ENCODE measurements around the gene JAK1. TPM values are rescaled to one million over a fixed set of nuclear protein-coding genes. Genes with fewer than 3 reads are reported as not detected.

JAK1 gene
- total and polyA plus RNA-seq, 2 of the 8 experiments (the other 6 are each of a cell fraction or from before 2014, with no cell fraction given): 7.8 to 24.5 TPM

DNA sequence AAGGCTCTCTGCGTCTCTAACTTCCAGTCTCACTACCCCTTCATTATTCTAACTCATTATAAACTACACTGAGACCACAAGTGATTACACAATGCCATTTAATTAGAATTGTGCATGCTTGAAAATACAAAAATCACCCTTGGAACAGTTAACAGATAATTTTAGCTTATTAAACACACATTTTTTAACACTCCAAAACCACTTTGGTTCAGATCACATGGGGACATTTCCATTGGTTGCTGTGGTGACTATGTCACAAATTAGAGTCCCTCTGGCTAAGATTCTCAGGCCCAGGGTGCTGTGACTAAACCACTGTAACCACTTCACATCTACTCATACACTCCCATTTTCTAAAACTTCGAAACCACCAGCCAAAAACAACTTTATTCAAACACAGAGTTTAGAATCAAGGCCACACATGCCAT, 43.0 kb downstream of the JAK1 start:
- Histone ChIP-seq H2AFZ (ENCODE audit: low read length) (no peak overlapping the region), H4K5ac (ENCODE audit: insufficient read length, low read depth, low read length) (no peak overlapping the region), H3K27ac (ENCODE audit: low read depth, low read length) (no peak overlapping the region), H3K4me1 (replicated peaks in 1 of 4; ENCODE audit: control insufficient read depth in 3 of 4, insufficient read depth in 4 of 4, low read length in 3 of 4) (peaks cover 0 to 10% (median 5%) of the 10 kb centered on the region in 4 experiments; a peak in 6 of 7 replicates), H2BK120ac (replicated peaks; ENCODE audit: low read depth, low read length) (no peak overlapping the region), H4K91ac (replicated peaks; ENCODE audit: insufficient read length, low read length) (no peak overlapping the region), H2BK12ac (ENCODE audit: low read depth, low read length) (no peak overlapping the region), H3K23me2 (ENCODE audit: low read depth, low read length) (no peaks in the 10 kb centered on the region), H3K56ac (replicated peaks; ENCODE audit: insufficient read length, low read depth, low read length) (no peak overlapping the region), H3K36me3 (ENCODE audit: control insufficient read depth in 2 of 4, insufficient read depth in 4 of 4, low read length in 3 of 4) (no peaks in the 10 kb centered on the region), H3K9me3 (ENCODE audit: insufficient read depth in 2 of 2, low read depth in 1 of 2, low read length in 1 of 2) (no peaks in the 10 kb centered on the region), H2AK5ac (ENCODE audit: low read depth, low read length) (no peak overlapping the region), H3K18ac (ENCODE audit: extremely low read depth, low read length) (no peak overlapping the region), H3K27me3 (replicated peaks in 1 of 4; ENCODE audit: control insufficient read depth in 3 of 4, extremely low read depth in 1 of 4, insufficient read depth in 3 of 4, low read length in 3 of 4) (no peaks in the 10 kb centered on the region), H2BK20ac (ENCODE audit: low read length) (no peak overlapping the region), H3K4ac (replicated peaks; ENCODE audit: insufficient read length, low read depth, low read length) (no peak overlapping the region), H2BK15ac (ENCODE audit: low read length) (no peak overlapping the region), H3K4me3 (ENCODE audit: extremely low read depth in 1 of 4, insufficient read depth in 2 of 4, low read depth in 3 of 4, low read length in 4 of 4) (no peak overlapping the region), H3K9ac (replicated peaks in 1 of 4; ENCODE audit: extremely low read depth in 1 of 4, low read depth in 3 of 4, low read length in 3 of 4) (no peak overlapping the region), H3K79me2 (ENCODE audit: control insufficient read depth in 1 of 2, insufficient read depth in 2 of 2, low read length in 2 of 2) (no peaks in the 10 kb centered on the region), H3K79me1 (ENCODE audit: low read depth, low read length) (no peaks in the 10 kb centered on the region; the same call in 1 of the 2 replicates), H3K4me2 (ENCODE audit: insufficient read depth in 1 of 2, low read depth in 2 of 2, low read length in 2 of 2) (no peak overlapping the region), H3K23ac (ENCODE audit: insufficient read length) (no peak overlapping the region), H2BK5ac (ENCODE audit: low read depth, low read length) (no peak overlapping the region), H4K20me1 (replicated peaks in 1 of 2; ENCODE audit: control insufficient read depth in 1 of 2, insufficient read depth in 2 of 2, low read length in 2 of 2) (no peaks in the 10 kb centered on the region), H4K8ac (ENCODE audit: extremely low read depth, insufficient read depth, low read length) (no peak overlapping the region), H3K14ac (ENCODE audit: insufficient read length) (no peak overlapping the region)
- FAIRE-seq (no peak), DNase-seq (ENCODE audit: low read depth in 1 of 2, low spot score in 2 of 2) (no peak)
- CTCF ChIA-PET (ENCODE audit: partially characterized antibody): interaction anchor here (1.2 to 1.5 kb wide), 2 partner anchors 11 to 84 kb away, joined by 3 to 4 read pairs; no protein-coding TSS in a partner anchor
- 43 to 100% methylated on average over 1 to 2 of the region's 2 CpGs for WGBS, 2 experiments (ENCODE audit: extremely low coverage in 1 of 2, insufficient coverage in 1 of 2, insufficient read length in 1 of 2, insufficient replicate concordance in 2 of 2, low coverage in 1 of 2, low lambda C conversion rate in 2 of 2, missing lambda C conversion rate in 1 of 2)
- POLR2A ChIA-PET (ENCODE audit: partially characterized antibody): no interaction called here
- TF ChIP-seq BCL11A (IDR thresholded peaks at IDR 0.05; ENCODE audit: low read depth in 2 of 2, low read length in 2 of 2) (no peak), TEAD4 (IDR thresholded peaks at IDR 0.05; ENCODE audit: low read depth, low read length) (no peak), EGR1 (IDR thresholded peaks at IDR 0.05; ENCODE audit: borderline replicate concordance, low read depth, low read length) (no peak), EZH2 (IDR thresholded peaks at IDR 0.05; ENCODE audit: low read depth, low read length, severe bottlenecking) (no peak), ASH2L (IDR thresholded peaks at IDR 0.05; ENCODE audit: low read length) (no peak), MAFK (IDR thresholded peaks at IDR 0.05; ENCODE audit: low read depth, low read length) (no peak), EP300 (IDR thresholded peaks at IDR 0.05; ENCODE audit: borderline replicate concordance in 1 of 2, low read depth in 2 of 2, low read length in 2 of 2) (no peak), SP2 (IDR thresholded peaks at IDR 0.05; ENCODE audit: low read length) (no peak), FOSL1 (IDR thresholded peaks at IDR 0.05; ENCODE audit: insufficient read depth, low read depth, low read length) (no peak)
- TF ChIP-seq, protein P1, sequence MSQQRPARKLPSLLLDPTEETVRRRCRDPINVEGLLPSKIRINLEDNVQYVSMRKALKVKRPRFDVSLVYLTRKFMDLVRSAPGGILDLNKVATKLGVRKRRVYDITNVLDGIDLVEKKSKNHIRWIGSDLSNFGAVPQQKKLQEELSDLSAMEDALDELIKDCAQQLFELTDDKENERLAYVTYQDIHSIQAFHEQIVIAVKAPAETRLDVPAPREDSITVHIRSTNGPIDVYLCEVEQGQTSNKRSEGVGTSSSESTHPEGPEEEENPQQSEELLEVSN (IDR thresholded peaks at IDR 0.05): no peak
- TF ChIP-seq, protein P2, sequence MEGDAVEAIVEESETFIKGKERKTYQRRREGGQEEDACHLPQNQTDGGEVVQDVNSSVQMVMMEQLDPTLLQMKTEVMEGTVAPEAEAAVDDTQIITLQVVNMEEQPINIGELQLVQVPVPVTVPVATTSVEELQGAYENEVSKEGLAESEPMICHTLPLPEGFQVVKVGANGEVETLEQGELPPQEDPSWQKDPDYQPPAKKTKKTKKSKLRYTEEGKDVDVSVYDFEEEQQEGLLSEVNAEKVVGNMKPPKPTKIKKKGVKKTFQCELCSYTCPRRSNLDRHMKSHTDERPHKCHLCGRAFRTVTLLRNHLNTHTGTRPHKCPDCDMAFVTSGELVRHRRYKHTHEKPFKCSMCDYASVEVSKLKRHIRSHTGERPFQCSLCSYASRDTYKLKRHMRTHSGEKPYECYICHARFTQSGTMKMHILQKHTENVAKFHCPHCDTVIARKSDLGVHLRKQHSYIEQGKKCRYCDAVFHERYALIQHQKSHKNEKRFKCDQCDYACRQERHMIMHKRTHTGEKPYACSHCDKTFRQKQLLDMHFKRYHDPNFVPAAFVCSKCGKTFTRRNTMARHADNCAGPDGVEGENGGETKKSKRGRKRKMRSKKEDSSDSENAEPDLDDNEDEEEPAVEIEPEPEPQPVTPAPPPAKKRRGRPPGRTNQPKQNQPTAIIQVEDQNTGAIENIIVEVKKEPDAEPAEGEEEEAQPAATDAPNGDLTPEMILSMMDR (IDR thresholded peaks at IDR 0.05; ENCODE audit: control extremely low read depth in 1 of 3, insufficient read depth in 1 of 3, low read depth in 1 of 3, low read length in 3 of 3): no peak

Measured in H1 (cell line).